GM12878 (cell line): ENCODE data around the gene CTSF. TPM values are rescaled to one million over a fixed set of nuclear protein-coding genes. Genes with fewer than 3 reads are reported as not detected.

Experiments used
- ATAC-seq: fragments of 200-7000 bp; cut with Tn5 transposase; 3 replicates; pipeline ENCODE4 v1.9.1; 2020; ENCODE audit warnings: mild to moderate bottlenecking, moderate library complexity
- BruUV-seq: library from RNA; stranded (reverse); fragments of 400-500 nt; replicated peaks from 2 replicates; lab custom pipeline; 2021; lab: Mats Ljungman, UMichigan
- CTCF ChIA-PET: fragments of 300-600 bp; sonication (Branson Sonifier 250); formaldehyde crosslinking; extraction: SDS; loops from one replicate; lab custom pipeline; 2021; ENCODE audit warnings: inconsistent platforms; lab: Yijun Ruan, JAX
- POLR2A ChIA-PET: fragments of 350-600 bp; formaldehyde crosslinking; extraction: SDS; loops from one replicate; lab custom pipeline; 2021; ENCODE audit warnings: inconsistent platforms; lab: Charles Lee
- RAD21 ChIA-PET: fragments of 300-600 bp; sonication (Branson Sonifier 250); formaldehyde crosslinking; loops from one replicate; lab custom pipeline; 2023; ENCODE audit warnings: antibody characterized with exemption; ENCODE audit not compliant: unreplicated experiment; lab: Charles Lee
- SMC1A ChIA-PET: fragments of 300-600 bp; sonication (Branson Sonifier 250); formaldehyde crosslinking; loops from one replicate; lab custom pipeline; 2023; ENCODE audit not compliant: unreplicated experiment, uncharacterized antibody; lab: Charles Lee
- DNase-seq: peaks from one replicate; pipeline ENCODE4 v3.0.0-alpha.2; 2011; ENCODE audit warnings: low read depth, low spot score
- FAIRE-seq: peaks from 3 replicates; lab custom pipeline; 2011; peaks lifted over from hg19 to GRCh38; lab: Jason Lieb, UNC
- H2AFZ ChIP-seq: 2 replicates; pipeline ENCODE4 v1.6.0; 2011; ENCODE audit warnings: low read depth, low read length, control low read depth; ENCODE audit not compliant: control insufficient read depth
- H3K27ac ChIP-seq: 2 replicates; pipeline ENCODE4 v1.5.1; 2011; ENCODE audit warnings: control low read depth; ENCODE audit not compliant: control insufficient read depth, insufficient read depth
- H3K27me3 ChIP-seq, 2 experiments: replicated peaks in 1 of 2; 2 replicates each; pipeline versions ENCODE4 v1.6.0 to v1.6.1; 2011; ENCODE audit warnings: low read length in 1 of 2; ENCODE audit not compliant: control insufficient read depth in 2 of 2, insufficient read depth in 2 of 2
- H3K36me3 ChIP-seq, 2 experiments: 2 replicates each; pipeline ENCODE4 v1.5.1; 2011; ENCODE audit warnings: low read length in 1 of 2; ENCODE audit not compliant: control insufficient read depth in 2 of 2, insufficient read depth in 2 of 2
- H3K4me1 ChIP-seq: 2 replicates; pipeline ENCODE4 v1.6.1; 2011; ENCODE audit warnings: mild to moderate bottlenecking, low read length, moderate library complexity, mixed read lengths; ENCODE audit not compliant: control insufficient read depth, insufficient read depth
- H3K4me2 ChIP-seq: 2 replicates; pipeline ENCODE4 v1.6.0; 2011; ENCODE audit warnings: control low read depth; ENCODE audit not compliant: control insufficient read depth, insufficient read depth
- H3K4me3 ChIP-seq: fragments of 200-600 bp; sonication (generic); 2 replicates; pipeline ENCODE4 v1.5.1; 2016
- H3K79me2 ChIP-seq: 2 replicates; pipeline ENCODE4 v1.6.0; 2011; ENCODE audit warnings: low read length; ENCODE audit not compliant: control insufficient read depth, insufficient read depth
- H3K9ac ChIP-seq: 2 replicates; pipeline ENCODE4 v1.8.0; 2011; ENCODE audit warnings: low read length, control low read depth, mixed read lengths; ENCODE audit not compliant: control insufficient read depth, insufficient read depth
- H3K9me3 ChIP-seq: replicated peaks from 3 replicates; pipeline ENCODE4 v1.5.1; 2011; ENCODE audit warnings: mild to moderate bottlenecking, low read length; ENCODE audit not compliant: control insufficient read depth, insufficient read depth
- H4K20me1 ChIP-seq: 2 replicates; pipeline ENCODE4 v1.6.0; 2011; ENCODE audit not compliant: control insufficient read depth, insufficient read depth
- CEBPZ ChIP-seq: fragments of 150-350 bp; IDR thresholded peaks from 2 replicates; pipeline ENCODE4 v1.6.1; 2016; ENCODE audit warnings: low read depth, low read length
- EP300 ChIP-seq, 2 experiments: fragments of 150-350 bp in 1 of 2; IDR thresholded peaks; 2 replicates each; pipeline ENCODE4 v1.6.1; 2011 to 2012; ENCODE audit warnings: low read depth in 2 of 2, low read length in 2 of 2, borderline replicate concordance in 1 of 2, improper control_type of control experiment in 1 of 2, inconsistent platforms in 1 of 2; ENCODE audit not compliant: control insufficient read depth in 1 of 2
- IRF4 ChIP-seq: IDR thresholded peaks from 2 replicates; pipeline ENCODE4 v1.6.1; 2011; ENCODE audit warnings: low read depth, low read length
- IRF5 ChIP-seq: fragments of 450-650 bp; IDR thresholded peaks from 2 replicates; pipeline ENCODE4 v1.6.1; 2017; ENCODE audit warnings: borderline replicate concordance
- KLF5 ChIP-seq: fragments of 450-650 bp; IDR thresholded peaks from 2 replicates; pipeline ENCODE4 v1.6.1; 2014; ENCODE audit warnings: mild to moderate bottlenecking; ENCODE audit not compliant: partially characterized antibody
- NFYB ChIP-seq: IDR thresholded peaks from 2 replicates; pipeline ENCODE4 v1.6.1; 2011; ENCODE audit warnings: low read depth, mild to moderate bottlenecking, low read length, improper control_type of control experiment, moderate library complexity; ENCODE audit not compliant: insufficient read depth
- SIX5 ChIP-seq: IDR thresholded peaks from 2 replicates; pipeline ENCODE4 v1.6.1; 2011; ENCODE audit warnings: mild to moderate bottlenecking, low read depth, low read length, moderate library complexity; ENCODE audit not compliant: severe bottlenecking
- SREBF2 ChIP-seq: IDR thresholded peaks from 2 replicates; pipeline ENCODE4 v1.6.1; 2012; ENCODE audit warnings: mild to moderate bottlenecking, low read length
- SRF ChIP-seq, 2 experiments: IDR thresholded peaks; 2 replicates each; pipeline ENCODE4 v1.6.1; 2011; ENCODE audit warnings: low read depth in 2 of 2, low read length in 2 of 2, mild to moderate bottlenecking in 1 of 2, moderate library complexity in 1 of 2
- STAT3 ChIP-seq: IDR thresholded peaks from 2 replicates; pipeline ENCODE4 v1.6.1; 2011; ENCODE audit warnings: low read depth, low read length, improper control_type of control experiment
- TCF12 ChIP-seq: IDR thresholded peaks from 2 replicates; pipeline ENCODE4 v1.6.1; 2011; ENCODE audit warnings: low read depth, mild to moderate bottlenecking, low read length
- USF1 ChIP-seq: IDR thresholded peaks from 2 replicates; pipeline ENCODE4 v1.6.1; 2011; ENCODE audit warnings: borderline replicate concordance, low read depth, mild to moderate bottlenecking, moderate library complexity, mixed read lengths, low read length; ENCODE audit not compliant: insufficient read depth; ENCODE audit errors: extremely low read length
- WGBS: methylation state at CpG from one replicate; pipeline ENCODE4 v1.1.6; 2016; ENCODE audit warnings: low lambda C conversion rate; ENCODE audit not compliant: insufficient replicate concordance, insufficient coverage; ENCODE audit errors: missing lambda C conversion rate; 5-methylcytosine and 5-hydroxymethylcytosine counted together
- in situ Hi-C: fragments of 300-500 bp; cut with MboI; formaldehyde crosslinking; loops from 9 replicates; pipeline ENCODE4 v1.14.3; 2018; ENCODE audit warnings: mixed read lengths
- intact Hi-C: fragments of 100-400 bp; cut with micrococcal nuclease; formaldehyde crosslinking; loops from one replicate; pipeline ENCODE4 v1.14.2; 2022; ENCODE audit not compliant: unreplicated experiment
- polyA plus RNA-seq, 11 experiments: library from polyadenylated mRNA; depleted of rRNA in 4 of 11; unstranded in 6 of 11; stranded (reverse) in 5 of 11; fragments of >200 nt; fragmentation: Nextera tagmentation in 4 of 11; fragmentation: Illumina TruSeq in 1 of 11; extraction: Ambion mirVana in 4 of 11; extraction: Trizol in 1 of 11; gene quantifications; 1 replicate in 1 of 11; 2 replicates in 10 of 11; pipeline versions ENCODE4 v1.2.1 to v1.2.3, GENCODE V29; 2011 to 2016; ENCODE audit warnings: inconsistent platforms in 2 of 11, missing spikeins in 2 of 11, low read depth in 1 of 11
- total RNA-seq, 4 experiments: library from RNA; depleted of rRNA in 3 of 4; stranded (reverse); fragments of >200 nt in 3 of 4; fragmentation: Illumina TruSeq in 1 of 4; extraction: Trizol in 1 of 4; gene quantifications; 2 replicates each; pipeline versions ENCODE4 v1.2.1 to v1.2.3, GENCODE V29; 2013 to 2021

CTSF gene
- total and polyA plus RNA-seq, 10 of the 15 experiments (the other 5 are each of a cell fraction or from before 2014, with no cell fraction given), result 0.11 to 0.41 (median 0.26) TPM; not detected in 4

- DNase-seq, result no peak
- no TSS peak for BruUV-seq
- no peak for FAIRE-seq
These were observed 3.9 kb downstream of the CTSF start for GRCh38 chr11:66564538-66564937.

GRCh38 chr11:66563832-66564231 lies 4.6 kb downstream of the CTSF start:
- no peak for FAIRE-seq
- intact Hi-C loops, result no loop called here
- POLR2A ChIA-PET, result no interaction called here
- in situ Hi-C loops, result no loop called here
- RAD21 ChIA-PET, result no interaction called here
- H3K79me2 ChIP-seq, result no peaks in the 10 kb centered on the region
- ATAC-seq, result no peak
- H3K9me3 ChIP-seq, result no peaks in the 10 kb centered on the region
- no peak for DNase-seq
- BruUV-seq, result no TSS peak
- H3K27ac ChIP-seq, result no peak overlapping the region
- H2AFZ ChIP-seq, result no peak overlapping the region
- no peak overlapping the region for H3K4me3 ChIP-seq
- no peaks in the 10 kb centered on the region for H3K36me3 ChIP-seq
- CTCF ChIA-PET, result interaction anchor here (0.9 kb wide), 1 partner anchor 115 kb away, joined by 4 read pairs; no protein-coding TSS in a partner anchor
- H3K9ac ChIP-seq, result no peak overlapping the region
- SMC1A ChIA-PET, result no interaction called here
- H3K4me2 ChIP-seq, result no peak overlapping the region
- no peaks in the 10 kb centered on the region for H4K20me1 ChIP-seq
- no peaks in the 10 kb centered on the region for H3K4me1 ChIP-seq
- 50% methylated on average over 10 of the region's 10 CpGs for WGBS
- H3K27me3 ChIP-seq, result peaks cover 0 to 6% of the 10 kb centered on the region in 2 experiments; a peak in 3 of 4 replicates
- no peak for TF ChIP-seq SRF (IDR thresholded peaks at IDR 0.05; ENCODE audit: low read depth in 2 of 2, low read length in 2 of 2)
- no peak for TF ChIP-seq KLF5
- no peak for TF ChIP-seq SIX5
- TF ChIP-seq IRF4, result no peak
- no peak for TF ChIP-seq STAT3
- TF ChIP-seq USF1, result no peak
- no peak for TF ChIP-seq SREBF2
- no peak for TF ChIP-seq IRF5
- no peak for TF ChIP-seq EP300 (IDR thresholded peaks at IDR 0.05; ENCODE audit: borderline replicate concordance in 1 of 2, control insufficient read depth in 1 of 2, low read depth in 2 of 2, low read length in 2 of 2)
- no peak for TF ChIP-seq CEBPZ
- TF ChIP-seq TCF12, result no peak

More at GRCh38 chr11:66564538-66564937, 3.9 kb downstream of the CTSF start:
- no peak for ATAC-seq
- Histone ChIP-seq H3K9ac (no peak overlapping the region), H3K79me2 (no peaks in the 10 kb centered on the region), H4K20me1 (no peaks in the 10 kb centered on the region), H3K4me1 (no peaks in the 10 kb centered on the region), H2AFZ (no peak overlapping the region), H3K27me3 (peaks cover 0 to 6% of the 10 kb centered on the region in 2 experiments; a peak in 3 of 4 replicates), H3K36me3 (no peaks in the 10 kb centered on the region), H3K4me3 (no peak overlapping the region), H3K27ac (no peak overlapping the region), H3K4me2 (no peak overlapping the region), H3K9me3 (no peaks in the 10 kb centered on the region)
- ChIA-PET POLR2A (no interaction called here), CTCF (no interaction called here), SMC1A (no interaction called here), RAD21 (no interaction called here)
- WGBS, result 52% methylated on average over 14 of the region's 14 CpGs
- no peak for TF ChIP-seq NFYB
- in situ Hi-C loops, result no loop called here
- intact Hi-C loops, result no loop called here
